GM21390 (cell line): ENCODE data around the gene RABL3.
"Not testable (repeated sequence)": the region's sequence is repeated elsewhere in the genome, so short reads cannot be mapped to it uniquely, and the experiment has no call there.

Source experiments
- ATAC-seq: cut with Tn5 transposase; IDR thresholded peaks from one replicate; pipeline ENCODE4 v1.9.1; 2021; ENCODE audit not compliant: unreplicated experiment

RABL3 gene, protein sequence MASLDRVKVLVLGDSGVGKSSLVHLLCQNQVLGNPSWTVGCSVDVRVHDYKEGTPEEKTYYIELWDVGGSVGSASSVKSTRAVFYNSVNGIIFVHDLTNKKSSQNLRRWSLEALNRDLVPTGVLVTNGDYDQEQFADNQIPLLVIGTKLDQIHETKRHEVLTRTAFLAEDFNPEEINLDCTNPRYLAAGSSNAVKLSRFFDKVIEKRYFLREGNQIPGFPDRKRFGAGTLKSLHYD

GRCh38 chr3:120742198-120742848 is at the start of gene RABL3, which contains the start of gene GTF2E1:
Gene RABL3 (minus strand): TSS chr3:120742516. CDS start chr3:120742507, 9 bp downstream.
Gene GTF2E1 (plus strand): TSS chr3:120742744. CDS start chr3:120750553, 7,809 bp downstream.
- ATAC-seq = peak; percentile 98

- no peak for ATAC-seq
These were observed 49.6 kb upstream of the RABL3 start for GRCh38 chr3:120791913-120792312.

- ATAC-seq = no peak
These were observed 48.7 kb upstream of the RABL3 start for GRCh38 chr3:120791010-120791409.

DNA sequence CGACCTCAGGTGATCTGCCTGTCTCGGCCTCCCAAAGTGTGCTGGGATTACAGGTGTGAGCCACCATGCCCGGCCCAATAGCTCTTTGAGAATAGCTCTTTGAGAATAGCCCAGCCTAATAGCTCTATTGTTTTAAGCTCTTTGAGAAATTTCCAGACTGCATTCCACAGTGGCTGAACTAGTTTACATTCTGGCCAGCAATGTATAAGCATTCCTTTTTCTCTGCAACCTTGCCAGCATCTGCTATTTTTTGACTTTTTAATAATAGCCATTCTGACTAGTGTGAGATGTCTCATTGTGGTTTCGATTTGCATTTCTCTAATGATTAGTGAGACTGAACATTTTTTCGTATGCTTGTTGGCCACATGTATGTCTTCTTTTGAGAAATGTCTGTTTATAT is 43.5 kb upstream of the RABL3 start:
- ATAC-seq = peak; percentile 66

GRCh38 chr3:120780977-120781376 is 38.7 kb upstream of the RABL3 start:
- ATAC-seq = peak; percentile 93

DNA sequence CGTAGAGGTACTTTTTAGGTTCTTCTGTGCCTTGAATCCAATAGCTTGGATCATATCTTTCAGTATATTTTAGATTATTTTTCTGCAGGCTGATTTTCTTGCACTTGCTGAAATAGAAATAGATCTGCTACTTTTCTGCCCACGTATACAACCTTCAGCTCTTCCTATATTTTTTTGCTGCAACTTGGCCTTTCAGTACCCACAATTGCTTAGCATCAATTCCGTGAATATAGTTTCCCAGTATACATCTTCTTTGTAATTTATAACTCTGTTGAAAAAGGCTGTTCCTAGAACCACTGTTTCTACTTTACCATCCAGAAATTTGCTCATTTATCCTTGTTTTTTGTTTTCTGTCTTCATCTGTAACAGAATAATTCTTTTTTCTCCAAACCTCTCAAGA is 36.5 kb upstream of the RABL3 start:
- ATAC-seq = no peak

- no peak for ATAC-seq
These were observed 33.1 kb upstream of the RABL3 start for GRCh38 chr3:120775411-120775810.

DNA sequence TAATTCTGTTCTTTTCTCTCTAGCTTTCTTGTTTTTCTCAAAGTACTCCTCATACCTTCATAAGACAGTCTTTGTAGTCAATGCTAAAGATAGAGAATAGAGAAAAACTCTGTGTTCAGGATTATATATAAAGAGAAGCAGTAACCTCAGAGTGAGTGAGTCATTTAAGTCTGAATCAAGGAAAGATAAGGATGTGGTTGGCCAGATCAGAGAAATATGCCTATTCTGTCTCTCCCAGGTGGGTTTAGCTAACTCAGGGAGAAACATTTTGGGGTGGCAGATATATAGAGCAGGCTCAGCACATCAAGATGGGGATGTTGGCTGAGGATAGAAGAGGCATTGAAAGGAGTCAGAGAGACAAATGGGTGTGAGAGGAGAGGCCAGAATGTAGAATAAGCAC is 31.6 kb upstream of the RABL3 start:
- peak; percentile 80 for ATAC-seq

GRCh38 chr3:120772081-120772480 is 29.8 kb upstream of the RABL3 start:
- ATAC-seq = no peak

DNA sequence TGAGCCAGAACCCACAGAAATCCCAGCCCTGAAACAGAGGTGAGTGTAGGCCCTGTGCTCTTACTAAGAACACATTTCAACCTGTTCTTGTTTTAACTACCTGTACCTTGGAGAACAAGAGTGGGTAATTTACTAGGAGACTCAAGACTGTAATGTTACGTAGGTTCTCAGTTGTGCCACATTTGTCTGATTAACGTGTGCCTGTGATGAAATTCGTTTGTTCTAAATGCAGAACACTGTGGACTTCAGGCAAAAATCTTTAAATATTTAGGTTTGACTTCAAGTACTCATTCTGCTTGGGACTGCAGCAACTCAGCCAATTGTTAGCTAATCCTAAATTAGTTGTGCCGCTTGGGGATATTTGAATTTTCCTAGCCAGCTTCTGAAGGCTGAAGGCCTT is 28.6 kb upstream of the RABL3 start:
- ATAC-seq = no peak

DNA sequence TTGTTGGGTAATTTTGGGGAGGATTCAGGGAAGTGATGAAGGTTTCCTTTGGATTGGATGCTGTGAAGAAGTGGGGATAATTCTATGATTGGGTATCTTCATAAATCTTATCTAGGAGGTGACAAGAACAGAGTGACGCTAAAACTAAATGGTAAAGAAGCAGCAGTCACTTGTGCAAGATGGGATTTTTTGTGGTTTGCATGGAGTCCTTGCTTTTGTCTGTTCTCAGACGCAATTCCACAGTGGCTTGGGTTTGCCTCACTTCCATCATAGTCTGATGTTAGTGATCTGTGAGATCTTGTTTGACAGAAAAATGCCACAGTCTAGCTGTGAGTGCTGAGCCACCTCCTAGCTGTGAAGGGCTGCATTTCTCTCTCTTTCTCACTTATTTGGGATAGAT is 27.1 kb upstream of the RABL3 start:
- no peak for ATAC-seq

- ATAC-seq = no peak
These were observed 24.8 kb upstream of the RABL3 start for GRCh38 chr3:120767106-120767505.

DNA sequence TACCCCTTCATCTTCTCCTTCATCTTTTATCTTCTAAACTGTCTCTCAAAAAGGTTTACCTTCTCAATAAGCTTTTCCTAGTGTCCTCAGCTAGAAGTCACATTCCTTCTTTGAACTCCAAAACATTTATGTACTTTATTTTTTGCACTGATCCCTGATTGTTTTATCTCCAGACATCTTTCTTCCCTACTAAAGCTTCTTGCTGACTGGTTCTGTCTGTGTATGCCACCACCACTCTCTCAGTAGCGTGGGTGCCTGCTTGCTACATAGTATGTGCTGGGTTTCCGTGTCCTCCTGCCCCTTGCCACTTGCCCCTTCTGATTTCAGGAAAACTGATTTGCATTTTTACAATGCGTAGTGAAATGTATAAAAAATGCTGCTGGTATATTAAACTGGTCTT is 24.3 kb upstream of the RABL3 start:
- ATAC-seq = no peak

GRCh38 chr3:120765830-120766493 is 23.6 kb upstream of the RABL3 start:
- ATAC-seq = peak; percentile 73

DNA sequence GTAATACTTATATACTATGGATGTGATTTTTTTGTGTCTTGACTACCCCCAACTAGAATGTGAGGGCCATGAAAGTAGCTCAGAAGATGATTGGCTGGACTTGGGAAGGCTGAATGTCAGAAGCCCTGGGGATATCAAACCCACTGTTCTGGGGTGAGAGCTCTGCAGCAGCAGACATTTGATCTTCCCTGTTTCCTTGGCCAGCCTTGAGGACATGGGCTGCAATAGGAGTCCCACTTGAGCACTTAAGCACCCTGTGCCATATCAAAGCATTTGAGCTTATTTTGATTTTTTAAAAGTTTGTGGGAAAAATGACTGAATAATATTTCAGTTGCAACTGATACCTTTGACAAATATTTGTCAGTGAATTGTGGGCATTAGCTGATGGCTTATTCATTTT is 21.9 kb upstream of the RABL3 start:
- ATAC-seq = no peak

DNA sequence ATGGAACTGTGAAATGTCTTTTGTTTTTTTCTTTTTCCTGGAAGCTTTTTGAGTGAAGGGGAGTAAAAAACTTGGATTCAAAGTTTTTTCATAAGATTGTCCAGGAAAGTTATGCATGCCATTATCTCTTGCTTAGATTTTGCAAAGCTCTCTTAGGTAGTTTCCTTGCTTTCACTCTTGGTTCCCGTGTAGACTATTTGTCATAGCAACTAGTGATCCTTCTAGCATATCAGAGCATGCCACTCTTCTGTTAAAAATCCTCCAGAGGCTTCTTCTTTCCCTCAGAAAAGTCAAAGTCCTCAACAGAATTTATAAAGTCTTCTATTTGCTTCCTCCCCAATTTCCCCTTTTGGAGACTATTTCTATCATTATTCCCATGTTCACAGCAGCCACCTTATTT is 21.3 kb upstream of the RABL3 start:
- peak; percentile 70 for ATAC-seq

- no peak for ATAC-seq
These were observed 20.3 kb upstream of the RABL3 start for GRCh38 chr3:120762615-120763014.

- not testable (repeated sequence) for ATAC-seq
These were observed 16.2 kb upstream of the RABL3 start for GRCh38 chr3:120758551-120758950.

DNA sequence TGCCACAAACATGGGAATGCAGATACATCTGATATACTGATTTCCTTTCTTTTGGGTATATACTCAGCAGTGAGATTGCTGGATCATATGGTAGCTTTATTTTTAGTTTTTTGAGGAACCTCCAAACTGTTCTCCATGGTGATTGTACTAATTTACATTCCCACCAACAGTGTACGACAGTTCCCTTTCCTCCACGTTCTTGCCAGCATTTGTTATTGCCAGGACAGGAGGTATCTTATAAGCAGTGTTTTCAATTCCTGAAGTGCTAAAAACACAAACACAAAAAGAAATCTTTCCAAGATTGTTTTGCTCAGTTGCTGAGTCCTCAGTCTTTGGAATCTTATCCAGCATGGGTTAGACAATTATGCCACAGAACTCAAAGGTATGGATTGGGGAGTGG is 13.7 kb upstream of the RABL3 start:
- ATAC-seq = no peak

- no peak for ATAC-seq
These were observed 11.5 kb upstream of the RABL3 start for GRCh38 chr3:120753810-120754209.

DNA sequence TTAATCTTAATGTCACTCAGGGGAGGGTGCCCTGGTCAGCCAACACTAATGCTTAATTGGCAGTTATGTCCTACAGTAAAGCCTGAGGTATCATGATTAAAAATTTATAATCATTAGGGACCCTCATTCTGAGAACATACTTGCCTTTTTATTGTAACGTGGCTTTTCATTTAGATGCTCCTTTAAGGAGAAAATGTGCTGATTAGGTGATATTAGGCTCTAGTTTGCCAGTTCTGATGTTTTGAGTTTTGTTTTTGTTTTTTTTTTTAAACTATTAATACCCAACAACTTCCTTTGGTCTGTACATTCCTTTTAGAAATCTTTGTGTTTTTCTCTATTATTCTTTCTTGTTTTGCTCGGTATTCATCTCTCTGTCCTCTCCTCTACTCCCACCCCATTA is 10.5 kb upstream of the RABL3 start:
- ATAC-seq = no peak

DNA sequence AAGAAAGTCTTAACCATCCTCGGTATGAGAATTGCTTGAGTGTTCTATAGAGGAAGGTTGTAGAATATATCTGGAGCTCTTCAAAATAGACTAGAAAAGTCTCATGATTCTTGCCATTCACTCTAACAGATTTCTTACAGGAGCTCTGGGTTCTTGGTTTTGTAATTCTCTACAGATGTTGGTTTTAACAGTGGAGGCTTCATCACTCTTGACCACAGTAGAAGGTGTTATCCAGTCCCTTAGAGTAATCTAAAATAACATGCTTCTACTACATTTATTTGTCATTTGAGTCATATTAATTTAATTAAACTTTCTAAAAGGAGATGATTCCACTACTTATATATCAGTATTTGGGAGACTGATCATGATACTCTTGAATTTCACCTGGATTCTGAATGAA is 9.9 kb upstream of the RABL3 start:
- ATAC-seq = no peak
